Mesenchymal stem cell (in vitro differentiated cells and primary cell): ENCODE data around the gene DMWD.

Experiments
- DNase-seq: peaks from one replicate; pipeline ENCODE4 v3.0.0-alpha.2; 2013
- H2AFZ ChIP-seq: one replicate; pipeline ENCODE4 v1.6.1; 2013; ENCODE audit warnings: low read depth, mild to moderate bottlenecking, control low read depth, inconsistent platforms, low read length, moderate library complexity
- H2AK5ac ChIP-seq: 2 replicates; pipeline ENCODE4 v1.6.1; 2013; ENCODE audit warnings: low read length, moderate library complexity, mild to moderate bottlenecking, inconsistent platforms; ENCODE audit not compliant: severe bottlenecking
- H2BK120ac ChIP-seq: one replicate; pipeline ENCODE4 v1.6.1; 2013; ENCODE audit warnings: low read depth, mild to moderate bottlenecking, inconsistent platforms, low read length, moderate library complexity
- H2BK12ac ChIP-seq, 2 experiments: one replicate each; pipeline ENCODE4 v1.6.1; 2013; ENCODE audit warnings: inconsistent platforms in 2 of 2, low read length in 2 of 2, mild to moderate bottlenecking in 2 of 2, moderate library complexity in 2 of 2, control low read depth in 1 of 2
- H2BK15ac ChIP-seq: one replicate; pipeline ENCODE4 v1.6.1; 2013; ENCODE audit warnings: mild to moderate bottlenecking, low read depth, inconsistent platforms; ENCODE audit not compliant: poor library complexity, severe bottlenecking
- H2BK5ac ChIP-seq: 2 replicates; pipeline ENCODE4 v1.6.1; 2013; ENCODE audit warnings: low read depth, mild to moderate bottlenecking, low read length, control low read depth, inconsistent platforms; ENCODE audit not compliant: poor library complexity, severe bottlenecking
- H3K14ac ChIP-seq, 2 experiments: one replicate each; pipeline ENCODE4 v1.6.1; 2013; ENCODE audit warnings: inconsistent platforms in 2 of 2, low read length in 2 of 2, control low read depth in 1 of 2, mild to moderate bottlenecking in 1 of 2, moderate library complexity in 1 of 2
- H3K18ac ChIP-seq, 2 experiments: one replicate each; pipeline ENCODE4 v1.6.1; 2013; ENCODE audit warnings: inconsistent platforms in 2 of 2, low read length in 2 of 2, control low read depth in 1 of 2, low read depth in 1 of 2, mild to moderate bottlenecking in 1 of 2
- H3K23ac ChIP-seq, 2 experiments: one replicate each; pipeline ENCODE4 v1.6.1; 2013; ENCODE audit warnings: inconsistent platforms in 2 of 2, low read length in 2 of 2, mild to moderate bottlenecking in 2 of 2, moderate library complexity in 2 of 2, control low read depth in 1 of 2
- H3K27ac ChIP-seq: 2 replicates; pipeline ENCODE4 v1.5.1; 2013; ENCODE audit warnings: mild to moderate bottlenecking, moderate library complexity, low read length, control low read depth, inconsistent platforms; ENCODE audit not compliant: poor library complexity, severe bottlenecking
- H3K27me3 ChIP-seq, 2 experiments: 2 replicates each; pipeline versions ENCODE4 v1.6.1 to v1.7.0; 2013; ENCODE audit warnings: low read length in 2 of 2, mild to moderate bottlenecking in 2 of 2, moderate library complexity in 2 of 2, control low read depth in 1 of 2, inconsistent platforms in 1 of 2; ENCODE audit not compliant: control insufficient read depth in 1 of 2, insufficient read depth in 1 of 2
- H3K36me3 ChIP-seq, 2 experiments: 2 replicates each; pipeline versions ENCODE4 v1.6.1 to v1.7.0; 2013; ENCODE audit warnings: low read length in 2 of 2, control low read depth in 1 of 2, inconsistent platforms in 1 of 2, low read depth in 1 of 2, mild to moderate bottlenecking in 1 of 2; ENCODE audit not compliant: insufficient read depth in 2 of 2, control insufficient read depth in 1 of 2
- H3K4ac ChIP-seq, 2 experiments: one replicate each; pipeline ENCODE4 v1.6.1; 2013; ENCODE audit warnings: inconsistent platforms in 2 of 2, low read length in 2 of 2, mild to moderate bottlenecking in 2 of 2, moderate library complexity in 2 of 2, control low read depth in 1 of 2, low read depth in 1 of 2
- H3K4me1 ChIP-seq: 2 replicates; pipeline ENCODE4 v1.6.1; 2013; ENCODE audit warnings: low read depth, low read length, control low read depth; ENCODE audit not compliant: control insufficient read depth, insufficient read depth
- H3K4me2 ChIP-seq: 2 replicates; pipeline ENCODE4 v1.6.1; 2013; ENCODE audit warnings: low read length, mild to moderate bottlenecking, inconsistent platforms; ENCODE audit not compliant: poor library complexity, severe bottlenecking
- H3K4me3 ChIP-seq, 2 experiments: 2 replicates each; pipeline versions ENCODE4 v1.5.1 to v1.7.0; 2013; ENCODE audit warnings: low read length in 2 of 2, mild to moderate bottlenecking in 2 of 2, control low read depth in 1 of 2, low read depth in 1 of 2; ENCODE audit not compliant: insufficient read depth in 1 of 2
- H3K79me1 ChIP-seq: replicated peaks from 2 replicates; pipeline ENCODE4 v1.6.1; 2013; ENCODE audit warnings: mild to moderate bottlenecking, control low read depth, low read length, inconsistent platforms; ENCODE audit not compliant: poor library complexity, severe bottlenecking
- H3K9ac ChIP-seq: 2 replicates; pipeline ENCODE4 v1.7.0; 2013; ENCODE audit warnings: mild to moderate bottlenecking, low read length, moderate library complexity
- H3K9me3 ChIP-seq: 2 replicates; pipeline ENCODE4 v1.7.0; 2013; ENCODE audit warnings: mild to moderate bottlenecking, low read length; ENCODE audit not compliant: control insufficient read depth
- H4K8ac ChIP-seq: one replicate; pipeline ENCODE4 v1.6.1; 2013; ENCODE audit warnings: inconsistent platforms, mild to moderate bottlenecking, low read length, moderate library complexity
- H4K91ac ChIP-seq: one replicate; pipeline ENCODE4 v1.6.1; 2013; ENCODE audit warnings: mild to moderate bottlenecking, low read length, inconsistent platforms
- WGBS: methylation state at CpG from one replicate; pipeline ENCODE4 v1.1.7; 2013; ENCODE audit warnings: mixed read lengths; 5-methylcytosine and 5-hydroxymethylcytosine counted together

Gene DMWD

GRCh38 chr19:45794627-45795026 is 2.0 kb upstream of the DMWD start:
- WGBS, result 89% methylated on average over 2 of the region's 2 CpGs
- no peak overlapping the region for H2BK12ac ChIP-seq
- no peak overlapping the region for H3K4me2 ChIP-seq
- no peaks in the 10 kb centered on the region for H3K27me3 ChIP-seq
- no peak overlapping the region for H4K91ac ChIP-seq
- no peak overlapping the region for H4K8ac ChIP-seq
- H3K4me1 ChIP-seq, result peaks cover 19% of the 10 kb centered on the region
- H2BK5ac ChIP-seq, result no peak overlapping the region
- peaks cover 7% of the 10 kb centered on the region for H3K79me1 ChIP-seq
- H3K23ac ChIP-seq, result no peak overlapping the region
- H3K14ac ChIP-seq, result no peak overlapping the region
- no peak overlapping the region for H3K18ac ChIP-seq
- no peak overlapping the region for H2BK120ac ChIP-seq
- no peak overlapping the region for H3K4me3 ChIP-seq
- H3K9me3 ChIP-seq, result no peaks in the 10 kb centered on the region
- H3K27ac ChIP-seq, result no peak overlapping the region
- no peak overlapping the region for H3K4ac ChIP-seq
- no peak overlapping the region for H2BK15ac ChIP-seq
- DNase-seq, result no peak
- H3K36me3 ChIP-seq, result peaks cover 6 to 10% of the 10 kb centered on the region in 2 experiments
- no peak overlapping the region for H2AFZ ChIP-seq
- H2AK5ac ChIP-seq, result no peak overlapping the region
- H3K9ac ChIP-seq, result no peak overlapping the region

GRCh38 chr19:45793876-45794275 is 1.2 kb upstream of the DMWD start:
- Histone ChIP-seq H4K91ac (no peak overlapping the region), H3K9me3 (no peaks in the 10 kb centered on the region), H3K27me3 (no peaks in the 10 kb centered on the region), H3K18ac (no peak overlapping the region), H2BK15ac (no peak overlapping the region), H3K4me1 (peaks cover 14% of the 10 kb centered on the region), H3K23ac (no peak overlapping the region), H3K9ac (no peak overlapping the region), H2BK12ac (peak overlapping the region in 1 of 2 experiments; percentile 15), H2AFZ (no peak overlapping the region), H3K14ac (no peak overlapping the region), H3K4ac (no peak overlapping the region), H4K8ac (no peak overlapping the region), H2BK5ac (no peak overlapping the region), H3K4me3 (no peak overlapping the region), H3K4me2 (no peak overlapping the region), H2BK120ac (no peak overlapping the region), H2AK5ac (no peak overlapping the region), H3K79me1 (peaks cover 7% of the 10 kb centered on the region), H3K36me3 (peaks cover 13 to 17% of the 10 kb centered on the region in 2 experiments), H3K27ac (no peak overlapping the region)
- DNase-seq, result no peak
- 71% methylated on average over 6 of the region's 6 CpGs for WGBS

GRCh38 chr19:45793178-45793564 is 526 bp upstream of the DMWD start:
- peak overlapping the region in 1 of 2 experiments; percentile 51 for H3K4me3 ChIP-seq
- H3K23ac ChIP-seq, result no peak overlapping the region
- peak overlapping the region; percentile 74 for H3K9ac ChIP-seq
- no peak for DNase-seq
- H2AK5ac ChIP-seq, result no peak overlapping the region
- WGBS, result 49% methylated on average over 3 of the region's 3 CpGs
- H2AFZ ChIP-seq, result no peak overlapping the region
- H3K18ac ChIP-seq, result no peak overlapping the region
- no peak overlapping the region for H2BK5ac ChIP-seq
- no peak overlapping the region for H2BK120ac ChIP-seq
- H4K91ac ChIP-seq, result no peak overlapping the region
- H3K79me1 ChIP-seq, result peaks cover 7% of the 10 kb centered on the region
- peaks cover 13% of the 10 kb centered on the region for H3K4me1 ChIP-seq
- H2BK15ac ChIP-seq, result no peak overlapping the region
- no peaks in the 10 kb centered on the region for H3K27me3 ChIP-seq
- H3K27ac ChIP-seq, result no peak overlapping the region
- no peaks in the 10 kb centered on the region for H3K9me3 ChIP-seq
- no peak overlapping the region for H3K4me2 ChIP-seq
- peaks cover 20 to 24% of the 10 kb centered on the region in 2 experiments for H3K36me3 ChIP-seq
- no peak overlapping the region for H3K14ac ChIP-seq
- H4K8ac ChIP-seq, result no peak overlapping the region
- H2BK12ac ChIP-seq, result no peak overlapping the region
- H3K4ac ChIP-seq, result no peak overlapping the region

GRCh38 chr19:45791744-45792469 is 738 bp downstream of the DMWD start:
- Histone ChIP-seq H2AFZ (peak overlapping the region; percentile 44), H2BK120ac (peak overlapping the region; percentile 97), H3K4me3 (peak overlapping the region; percentile 96 to 98), H2BK12ac (no peak overlapping the region), H3K4ac (peak overlapping the region; percentile 34 to 92), H2AK5ac (no peak overlapping the region), H4K91ac (peak overlapping the region; percentile 97), H3K4me1 (peaks cover 13% of the 10 kb centered on the region), H3K23ac (peak overlapping the region in 1 of 2 experiments; percentile 96), H3K18ac (peak overlapping the region; percentile 98 to 99), H3K14ac (peak overlapping the region in 1 of 2 experiments; percentile 79), H3K4me2 (peak overlapping the region; percentile 51), H3K9ac (peak overlapping the region; percentile 97), H3K9me3 (no peaks in the 10 kb centered on the region), H3K27me3 (no peaks in the 10 kb centered on the region), H2BK5ac (peak overlapping the region; percentile 89), H3K79me1 (peaks cover 12% of the 10 kb centered on the region), H3K36me3 (peaks cover 31 to 35% of the 10 kb centered on the region in 2 experiments), H2BK15ac (peak overlapping the region; percentile 83), H4K8ac (peak overlapping the region; percentile 98), H3K27ac (no peak overlapping the region)
- 9% methylated on average over 31 of the region's 31 CpGs for WGBS
- no peak for DNase-seq
